Raji (cell line): Measurements from ENCODE around the gene CFAP57.

Source experiments
- POLR2A ChIP-seq: IDR thresholded peaks from 2 replicates; pipeline ENCODE4 v1.6.1; 2011; ENCODE audit warnings: low read depth, low read length, control low read depth; ENCODE audit not compliant: insufficient read depth

Gene CFAP57

DNA sequence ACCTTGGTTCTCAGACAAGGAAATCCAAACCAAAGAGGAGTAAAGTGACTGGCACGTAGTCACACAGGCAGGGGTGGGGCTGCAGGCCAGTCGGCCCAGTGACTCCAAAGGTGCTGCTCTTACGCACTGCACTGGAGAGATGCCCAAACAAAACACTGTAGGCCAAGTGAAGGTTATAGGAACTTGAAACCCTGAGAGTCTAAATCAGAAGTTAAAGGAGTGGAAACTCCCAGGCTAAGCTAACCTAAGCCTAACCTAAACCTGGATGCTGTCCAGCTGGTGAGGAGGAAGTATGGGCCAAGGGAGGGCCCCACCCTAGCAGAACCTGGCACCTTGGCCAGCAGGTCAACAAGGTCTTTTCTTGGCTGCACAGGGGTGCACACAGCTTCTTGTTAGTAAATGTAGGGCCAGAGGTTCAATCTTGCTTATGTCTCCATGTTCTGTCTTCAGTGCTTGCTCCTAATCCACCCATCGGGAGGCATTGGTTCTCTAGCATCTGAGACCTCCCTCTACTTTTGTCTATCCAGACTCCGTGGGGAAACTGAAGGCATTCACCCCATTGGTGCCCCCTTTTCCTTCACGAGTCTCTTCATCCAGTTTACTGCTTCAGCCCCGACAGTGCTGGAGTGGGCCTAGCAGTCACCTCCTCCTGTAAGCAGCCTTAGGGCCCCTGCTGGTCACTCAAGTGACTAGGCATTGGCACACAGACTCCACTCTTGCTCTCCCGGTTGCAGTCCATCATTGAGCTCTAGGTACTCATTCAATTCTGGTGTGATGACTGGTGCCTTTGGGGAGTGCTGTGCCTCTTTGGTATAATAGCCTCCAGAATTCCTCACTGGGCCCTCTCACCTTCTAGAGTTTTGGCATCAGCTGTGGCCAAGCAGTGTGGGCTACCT is 84.8 kb downstream of the CFAP57 start:
- TF ChIP-seq POLR2A: no peak

DNA sequence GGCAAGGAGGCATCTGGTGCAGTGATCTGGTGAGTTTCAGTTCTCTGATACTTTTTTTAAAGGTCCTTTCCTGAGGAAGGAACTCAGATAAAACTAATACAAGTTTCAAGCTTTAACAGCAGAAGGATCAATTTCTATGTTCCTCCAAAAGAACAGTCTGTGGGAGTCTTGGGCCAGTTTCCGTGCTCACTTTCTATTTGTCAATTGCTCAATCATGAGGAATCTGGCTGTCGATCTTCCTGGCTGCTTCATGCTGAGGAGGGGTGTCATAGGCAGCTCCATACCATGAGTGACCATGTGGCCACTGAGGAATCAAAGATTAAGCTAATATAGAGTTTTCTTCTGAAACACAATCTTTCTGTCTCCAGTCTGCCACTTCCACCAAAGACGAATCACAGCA is 86.2 kb downstream of the CFAP57 start:
- TF ChIP-seq POLR2A: no peak

GRCh38 chr1:43265431-43265830 is 93.3 kb downstream of the CFAP57 start:
- no peak for TF ChIP-seq POLR2A

- no peak for TF ChIP-seq POLR2A
Measured at GRCh38 chr1:43266881-43267280, 94.8 kb downstream of the CFAP57 start.

GRCh38 chr1:43267291-43267805 is 95.2 kb downstream of the CFAP57 start:
- no peak for TF ChIP-seq POLR2A

DNA sequence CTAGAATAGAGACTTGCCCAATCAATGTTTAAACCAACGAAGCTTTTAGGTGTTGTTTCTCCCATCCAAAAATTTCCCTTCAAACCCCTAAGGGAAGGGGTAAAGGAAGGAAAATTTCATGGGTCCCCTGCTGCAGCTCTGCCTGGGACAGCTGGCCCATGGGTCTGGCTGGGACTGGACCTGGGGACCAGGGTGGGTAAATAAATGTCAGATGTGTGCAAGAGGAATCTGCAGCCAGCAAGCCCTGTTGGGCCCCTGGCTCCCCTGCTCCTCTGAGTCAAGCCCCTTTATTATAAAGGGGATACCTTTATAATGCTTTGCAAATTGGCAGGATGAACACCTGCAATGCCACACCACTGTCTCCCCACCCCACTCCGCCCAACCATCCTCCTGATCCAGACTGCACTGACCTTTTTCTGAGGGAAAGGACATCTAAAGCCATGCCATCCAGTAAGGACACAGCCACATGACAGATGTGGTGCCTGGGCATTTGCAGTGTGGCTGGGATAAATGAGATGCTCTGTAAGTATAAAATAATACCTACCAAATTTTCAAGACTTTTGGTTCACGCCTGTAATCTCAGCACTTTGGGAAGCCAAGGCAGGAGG is 95.8 kb downstream of the CFAP57 start:
- TF ChIP-seq POLR2A: no peak

- TF ChIP-seq POLR2A: no peak
Measured at GRCh38 chr1:43269627-43270375, 97.7 kb downstream of the CFAP57 start, which contains the start of gene TMEM125. TMEM125 (plus strand) TSS chr1:43269983; CDS start chr1:43272723, 2,740 bp downstream.

GRCh38 chr1:43270421-43271095 is 98.4 kb downstream of the CFAP57 start:
- TF ChIP-seq POLR2A: no peak

DNA sequence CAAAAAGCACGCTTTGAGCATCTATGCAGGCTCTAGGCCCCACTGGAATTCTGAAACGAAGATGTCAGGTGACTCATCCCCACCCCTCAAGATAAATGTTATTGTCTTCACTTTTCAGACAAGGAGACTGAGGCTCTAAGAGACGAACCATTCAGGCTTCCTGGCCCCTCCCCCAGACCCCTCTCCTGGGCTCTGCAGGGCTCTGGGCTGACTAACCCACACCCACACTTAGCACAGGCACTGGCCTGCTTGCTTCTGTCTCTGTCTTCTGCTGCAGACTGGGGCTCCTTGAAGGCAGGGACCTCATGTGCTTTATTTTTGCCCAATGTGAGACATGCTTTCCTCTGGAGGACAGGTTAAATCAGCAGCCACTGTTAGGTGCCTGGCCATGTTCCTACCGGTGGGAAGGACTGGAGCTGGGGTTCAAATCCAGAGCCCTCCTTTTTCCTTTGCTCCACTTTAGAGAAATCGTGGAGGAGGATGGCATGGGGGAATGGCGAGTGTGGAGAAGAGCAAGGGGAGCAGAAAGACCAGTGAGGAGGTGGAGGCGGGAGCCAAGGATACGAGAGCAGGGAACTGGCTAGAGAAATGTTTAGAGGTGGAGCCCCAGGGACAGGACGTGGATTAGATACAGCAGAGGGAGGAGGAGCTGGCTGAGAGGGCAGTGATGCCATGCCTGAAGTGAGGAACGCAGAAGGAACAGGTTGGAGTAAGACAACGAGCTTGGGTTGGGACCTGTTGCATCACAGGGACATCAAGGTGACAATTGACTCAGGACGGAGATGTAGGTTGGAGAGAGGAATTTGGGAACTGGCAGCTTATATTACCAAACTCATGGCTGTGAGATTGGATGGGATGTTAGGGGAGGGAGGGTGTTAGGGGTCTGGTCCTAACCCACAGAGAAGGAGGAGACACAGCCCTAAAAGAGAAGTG is 99.3 kb downstream of the CFAP57 start:
- TF ChIP-seq POLR2A: no peak

GRCh38 chr1:43272161-43272560 is 100.0 kb downstream of the CFAP57 start:
- TF ChIP-seq POLR2A: no peak

- TF ChIP-seq POLR2A: no peak
Measured at GRCh38 chr1:43272576-43273571, 100.7 kb downstream of the CFAP57 start.

- no peak for TF ChIP-seq POLR2A
Measured at GRCh38 chr1:43273708-43274107, 101.6 kb downstream of the CFAP57 start.
